HepG2 (cell line): ENCODE data around the gene PFKL. TPM values are rescaled to one million over a fixed set of nuclear protein-coding genes. Genes with fewer than 3 reads are reported as not detected.

Source experiments
- BORCS8-MEF2B ChIP-seq: sonication (generic); formaldehyde crosslinking; IDR thresholded peaks from 2 replicates; pipeline ENCODE4 v1.8.0; 2022; ENCODE audit warnings: mild to moderate bottlenecking, missing genetic modification reagents
- CSRNP1 ChIP-seq: sonication (generic); formaldehyde crosslinking; IDR thresholded peaks from 2 replicates; pipeline ENCODE4 v1.8.1; 2023; ENCODE audit warnings: mild to moderate bottlenecking, missing genetic modification reagents
- MED13 ChIP-seq: sonication (generic); formaldehyde crosslinking; IDR thresholded peaks from 2 replicates; pipeline ENCODE4 v1.5.0; 2020; ENCODE audit warnings: missing genetic modification reagents
- RAD21 ChIP-seq: fragments of 450-650 bp; formaldehyde crosslinking; IDR thresholded peaks from 2 replicates; pipeline ENCODE4 v1.5.0; 2020; ENCODE audit warnings: mild to moderate bottlenecking
- RAD51 ChIP-seq: fragments of 450-650 bp; IDR thresholded peaks from 2 replicates; pipeline ENCODE4 v1.6.1; 2016; ENCODE audit warnings: borderline replicate concordance
- SALL1 ChIP-seq: sonication (generic); formaldehyde crosslinking; IDR thresholded peaks from 2 replicates; pipeline ENCODE4 v1.8.0; 2022; ENCODE audit warnings: mild to moderate bottlenecking, missing genetic modification reagents
- SIX4 ChIP-seq: sonication (generic); formaldehyde crosslinking; IDR thresholded peaks from 2 replicates; pipeline ENCODE4 v1.4.0; 2020; ENCODE audit warnings: missing genetic modification reagents
- SMARCE1 ChIP-seq: fragments of 450-650 bp; IDR thresholded peaks from 2 replicates; pipeline ENCODE4 v1.6.1; 2017; ENCODE audit warnings: borderline replicate concordance
- SMC3 ChIP-seq: IDR thresholded peaks from 2 replicates; pipeline ENCODE4 v1.6.1; 2011; ENCODE audit warnings: low read length, improper control_type of control experiment
- STAG1 ChIP-seq: sonication (generic); formaldehyde crosslinking; IDR thresholded peaks from 2 replicates; pipeline ENCODE4 v1.4.0; 2020; ENCODE audit warnings: missing genetic modification reagents
- TOE1 ChIP-seq: sonication (generic); formaldehyde crosslinking; IDR thresholded peaks from 2 replicates; pipeline ENCODE4 v1.4.0; 2020; ENCODE audit warnings: mild to moderate bottlenecking, missing genetic modification reagents
- XRCC5 ChIP-seq: fragments of 200-400 bp; formaldehyde crosslinking; optimal IDR thresholded peaks from 2 replicates; pipeline ENCODE3; 2017; ENCODE audit warnings: mild to moderate bottlenecking, low read length
- ZKSCAN8 ChIP-seq: IDR thresholded peaks from 2 replicates; pipeline ENCODE4 v1.6.1; 2016; ENCODE audit warnings: borderline replicate concordance, missing genetic modification reagents, missing compliant biosample characterization
- ZNF124 ChIP-seq: sonication (generic); formaldehyde crosslinking; IDR thresholded peaks from 2 replicates; pipeline ENCODE4 v1.4.0; 2020; ENCODE audit warnings: missing genetic modification reagents
- ZNF263 ChIP-seq: sonication (generic); formaldehyde crosslinking; IDR thresholded peaks from 2 replicates; pipeline ENCODE4 v1.4.0; 2020; ENCODE audit warnings: missing genetic modification reagents
- ZNF513 ChIP-seq: sonication (generic); formaldehyde crosslinking; conservative IDR thresholded peaks from 2 replicates; pipeline ENCODE4 v1.5.0; 2020; ENCODE audit warnings: missing genetic modification reagents
- ZNF598 ChIP-seq: sonication (generic); formaldehyde crosslinking; IDR thresholded peaks from 2 replicates; pipeline ENCODE4 v1.5.1; 2020; ENCODE audit warnings: mild to moderate bottlenecking, missing genetic modification reagents, borderline replicate concordance
- ZNF841 ChIP-seq: sonication (generic); formaldehyde crosslinking; IDR thresholded peaks from 2 replicates; pipeline ENCODE4 v1.8.1; 2023; ENCODE audit warnings: missing genetic modification reagents, borderline replicate concordance
- polyA plus RNA-seq, 8 experiments: library from polyadenylated mRNA; depleted of rRNA in 3 of 8; stranded (reverse) in 7 of 8; unstranded in 1 of 8; fragments of >200 nt; fragmentation: Illumina TruSeq in 4 of 8; extraction: Trizol in 4 of 8; gene quantifications; 2 replicates each; pipeline versions ENCODE4 v1.2.1 to v1.2.3, GENCODE V29; 2011 to 2016; ENCODE audit warnings: low read depth in 4 of 8, missing spikeins in 1 of 8, mixed read lengths in 1 of 8; ENCODE audit not compliant: insufficient read depth in 1 of 8
- total RNA-seq, 5 experiments: library from RNA; depleted of rRNA; stranded (reverse); fragments of >200 nt; fragmentation: Illumina TruSeq; extraction: Trizol; gene quantifications; 2 replicates each; pipeline ENCODE4 v1.2.3, GENCODE V29; 2016; ENCODE audit warnings: low read depth in 1 of 5
- TF ChIP-seq, protein P1 (sequence below): sonication (generic); formaldehyde crosslinking; IDR thresholded peaks from 2 replicates; pipeline ENCODE4 v1.8.0; 2022; ENCODE audit warnings: low read depth, missing genetic modification reagents
- TF ChIP-seq, protein P2 (sequence below): sonication (generic); formaldehyde crosslinking; IDR thresholded peaks from 2 replicates; pipeline ENCODE4 v1.4.0; 2020; ENCODE audit warnings: missing genetic modification reagents
- TF ChIP-seq, protein P3 (sequence below): sonication (generic); formaldehyde crosslinking; IDR thresholded peaks from 2 replicates; pipeline ENCODE4 v1.4.0; 2020; ENCODE audit warnings: missing genetic modification reagents
- TF ChIP-seq, protein P4 (sequence below), 2 experiments: sonication (generic) in 1 of 2; formaldehyde crosslinking in 1 of 2; IDR thresholded peaks; 2 replicates each; pipeline versions ENCODE4 v1.4.0 to v1.6.1; 2018 to 2020; ENCODE audit warnings: missing genetic modification reagents in 2 of 2, borderline replicate concordance in 1 of 2, low read depth in 1 of 2, mild to moderate bottlenecking in 1 of 2, missing biosample characterization in 1 of 2

The PFKL gene
- total and polyA plus RNA-seq, 2 of the 13 experiments (the other 11 are each of a cell fraction or from before 2014, with no cell fraction given) = 92.8 to 106 TPM

- TF ChIP-seq, protein P1, sequence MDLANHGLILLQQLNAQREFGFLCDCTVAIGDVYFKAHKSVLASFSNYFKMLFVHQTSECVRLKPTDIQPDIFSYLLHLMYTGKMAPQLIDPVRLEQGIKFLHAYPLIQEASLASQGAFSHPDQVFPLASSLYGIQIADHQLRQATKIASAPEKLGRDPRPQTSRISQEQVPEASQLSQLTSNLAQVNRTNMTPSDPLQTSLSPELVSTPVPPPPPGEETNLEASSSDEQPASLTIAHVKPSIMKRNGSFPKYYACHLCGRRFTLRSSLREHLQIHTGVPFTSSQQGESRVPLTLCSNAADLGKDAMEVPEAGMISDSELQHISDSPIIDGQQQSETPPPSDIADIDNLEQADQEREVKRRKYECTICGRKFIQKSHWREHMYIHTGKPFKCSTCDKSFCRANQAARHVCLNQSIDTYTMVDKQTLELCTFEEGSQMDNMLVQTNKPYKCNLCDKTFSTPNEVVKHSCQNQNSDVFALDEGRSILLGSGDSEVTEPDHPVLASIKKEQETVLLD (CRISPR knock-in tag) = no peak
- TF ChIP-seq SMC3 = peak; percentile 27; the same call in 1 of the 2 replicates
- no peak for TF ChIP-seq ZNF841 (CRISPR knock-in tag)
- TF ChIP-seq CSRNP1 (CRISPR knock-in tag) = no peak
- no peak for TF ChIP-seq TOE1 (CRISPR knock-in tag)
- TF ChIP-seq XRCC5 = peak; percentile 44
- TF ChIP-seq MED13 = no peak
- no peak for TF ChIP-seq ZNF513 (CRISPR knock-in tag)
- 0 out of 2 replicates have a peak, but pooled peaks have one; percentile 26 for TF ChIP-seq ZNF263 (CRISPR knock-in tag)
- TF ChIP-seq ZNF598 (CRISPR knock-in tag) = no peak
- TF ChIP-seq RAD51 = no peak
- no peak for TF ChIP-seq SMARCE1
- TF ChIP-seq RAD21 (CRISPR knock-in tag) = peak; percentile 60
- TF ChIP-seq, protein P2, sequence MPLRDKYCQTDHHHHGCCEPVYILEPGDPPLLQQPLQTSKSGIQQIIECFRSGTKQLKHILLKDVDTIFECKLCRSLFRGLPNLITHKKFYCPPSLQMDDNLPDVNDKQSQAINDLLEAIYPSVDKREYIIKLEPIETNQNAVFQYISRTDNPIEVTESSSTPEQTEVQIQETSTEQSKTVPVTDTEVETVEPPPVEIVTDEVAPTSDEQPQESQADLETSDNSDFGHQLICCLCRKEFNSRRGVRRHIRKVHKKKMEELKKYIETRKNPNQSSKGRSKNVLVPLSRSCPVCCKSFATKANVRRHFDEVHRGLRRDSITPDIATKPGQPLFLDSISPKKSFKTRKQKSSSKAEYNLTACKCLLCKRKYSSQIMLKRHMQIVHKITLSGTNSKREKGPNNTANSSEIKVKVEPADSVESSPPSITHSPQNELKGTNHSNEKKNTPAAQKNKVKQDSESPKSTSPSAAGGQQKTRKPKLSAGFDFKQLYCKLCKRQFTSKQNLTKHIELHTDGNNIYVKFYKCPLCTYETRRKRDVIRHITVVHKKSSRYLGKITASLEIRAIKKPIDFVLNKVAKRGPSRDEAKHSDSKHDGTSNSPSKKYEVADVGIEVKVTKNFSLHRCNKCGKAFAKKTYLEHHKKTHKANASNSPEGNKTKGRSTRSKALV (CRISPR knock-in tag) = no peak
- peak; percentile 59 for TF ChIP-seq STAG1 (CRISPR knock-in tag)
- TF ChIP-seq, protein P3, sequence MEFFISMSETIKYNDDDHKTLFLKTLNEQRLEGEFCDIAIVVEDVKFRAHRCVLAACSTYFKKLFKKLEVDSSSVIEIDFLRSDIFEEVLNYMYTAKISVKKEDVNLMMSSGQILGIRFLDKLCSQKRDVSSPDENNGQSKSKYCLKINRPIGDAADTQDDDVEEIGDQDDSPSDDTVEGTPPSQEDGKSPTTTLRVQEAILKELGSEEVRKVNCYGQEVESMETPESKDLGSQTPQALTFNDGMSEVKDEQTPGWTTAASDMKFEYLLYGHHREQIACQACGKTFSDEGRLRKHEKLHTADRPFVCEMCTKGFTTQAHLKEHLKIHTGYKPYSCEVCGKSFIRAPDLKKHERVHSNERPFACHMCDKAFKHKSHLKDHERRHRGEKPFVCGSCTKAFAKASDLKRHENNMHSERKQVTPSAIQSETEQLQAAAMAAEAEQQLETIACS (CRISPR knock-in tag) = no peak
- 0 out of 2 replicates have a peak, but pooled peaks have one; percentile 25 for TF ChIP-seq SALL1
- no peak for TF ChIP-seq ZNF124 (CRISPR knock-in tag)
- no peak for TF ChIP-seq SIX4 (CRISPR knock-in tag)
- no peak for TF ChIP-seq BORCS8-MEF2B (CRISPR knock-in tag)
- TF ChIP-seq ZKSCAN8 (CRISPR knock-in tag) = no peak
- TF ChIP-seq, protein P4, sequence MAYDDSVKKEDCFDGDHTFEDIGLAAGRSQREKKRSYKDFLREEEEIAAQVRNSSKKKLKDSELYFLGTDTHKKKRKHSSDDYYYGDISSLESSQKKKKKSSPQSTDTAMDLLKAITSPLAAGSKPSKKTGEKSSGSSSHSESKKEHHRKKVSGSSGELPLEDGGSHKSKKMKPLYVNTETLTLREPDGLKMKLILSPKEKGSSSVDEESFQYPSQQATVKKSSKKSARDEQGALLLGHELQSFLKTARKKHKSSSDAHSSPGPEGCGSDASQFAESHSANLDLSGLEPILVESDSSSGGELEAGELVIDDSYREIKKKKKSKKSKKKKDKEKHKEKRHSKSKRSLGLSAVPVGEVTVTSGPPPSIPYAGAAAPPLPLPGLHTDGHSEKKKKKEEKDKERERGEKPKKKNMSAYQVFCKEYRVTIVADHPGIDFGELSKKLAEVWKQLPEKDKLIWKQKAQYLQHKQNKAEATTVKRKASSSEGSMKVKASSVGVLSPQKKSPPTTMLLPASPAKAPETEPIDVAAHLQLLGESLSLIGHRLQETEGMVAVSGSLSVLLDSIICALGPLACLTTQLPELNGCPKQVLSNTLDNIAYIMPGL (CRISPR knock-in tag; IDR thresholded peaks at IDR 0.05; ENCODE audit: borderline replicate concordance in 1 of 2, low read depth in 1 of 2) = 0 out of 4 replicates have a peak, but pooled peaks of 1 of the 2 experiments have one; percentile 6
Observed at GRCh38 chr21:44304877-44305293, 5.0 kb downstream of the PFKL start (continued).
